Inferior parietal cortex (tissue), 1 donor: ENCODE results near the gene ANKRD6.

Source experiments
- DNase-seq: peaks from one replicate; pipeline ENCODE4 v3.0.0-alpha.2; 2016; ENCODE audit errors: extremely low spot score

The ANKRD6 gene

DNA sequence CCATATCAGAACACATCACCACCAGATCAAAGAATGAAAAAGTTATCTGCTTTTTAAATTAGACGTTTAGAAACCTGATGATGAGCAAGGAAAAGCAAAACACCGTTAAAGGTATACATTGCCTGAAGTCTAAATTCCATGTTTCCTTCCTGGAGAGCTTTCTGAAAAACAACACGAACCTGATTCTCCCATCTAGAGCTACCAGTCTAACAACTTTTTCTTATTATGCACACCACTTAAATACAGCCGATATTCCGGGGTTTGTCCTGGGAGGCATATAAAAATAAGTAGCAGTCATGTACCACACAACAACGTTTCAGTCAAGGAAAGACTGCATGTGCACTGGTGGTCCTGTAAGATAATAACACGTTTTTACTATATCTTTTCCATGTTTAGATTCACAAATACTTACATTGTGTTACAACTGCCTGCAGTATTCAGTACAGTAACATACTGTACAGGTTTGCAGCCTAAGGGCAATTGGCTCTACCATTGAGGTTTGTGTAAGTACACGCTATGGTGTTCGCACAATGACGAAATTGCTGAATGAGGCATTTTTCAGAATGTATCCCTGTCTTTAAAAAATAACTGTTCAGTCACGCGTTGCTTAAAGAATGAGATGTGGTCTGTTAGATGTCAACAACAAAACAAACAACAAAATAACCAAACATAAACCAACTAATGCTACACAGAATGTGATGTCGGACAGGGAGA, 224.7 kb downstream of the ANKRD6 start:
- DNase-seq = no peak

- no peak for DNase-seq
Observed at GRCh38 chr6:89660981-89661380, 228.0 kb downstream of the ANKRD6 start.

- no peak for DNase-seq
Observed at GRCh38 chr6:89661559-89661958, 228.6 kb downstream of the ANKRD6 start.

DNA sequence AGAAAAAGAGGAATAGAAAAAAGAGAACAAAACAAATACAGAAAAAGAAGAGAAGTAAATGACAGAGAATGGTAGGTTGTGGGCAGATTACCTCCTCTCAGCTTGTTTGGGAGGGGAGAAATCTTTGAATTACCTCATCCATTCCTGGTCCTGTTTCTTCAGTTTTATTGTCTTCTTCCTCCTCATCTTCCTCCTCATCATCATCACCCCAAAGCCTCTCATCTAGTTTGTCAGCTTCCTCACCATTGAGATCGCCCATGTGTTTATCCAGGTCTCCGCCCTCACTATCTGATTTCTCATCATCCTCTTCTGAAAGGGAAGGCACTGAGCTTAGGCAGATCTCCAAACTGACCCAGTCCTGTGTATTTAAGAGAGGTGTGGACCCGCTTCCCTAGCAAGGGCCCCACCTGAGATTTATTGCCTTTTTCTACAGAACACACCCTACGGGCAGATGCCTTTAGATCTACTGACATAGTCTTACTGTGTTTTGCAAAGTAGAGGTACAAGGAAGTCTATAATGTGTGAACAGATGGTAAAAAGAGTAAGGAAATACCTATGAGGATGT, 229.8 kb downstream of the ANKRD6 start:
- no peak for DNase-seq

DNA sequence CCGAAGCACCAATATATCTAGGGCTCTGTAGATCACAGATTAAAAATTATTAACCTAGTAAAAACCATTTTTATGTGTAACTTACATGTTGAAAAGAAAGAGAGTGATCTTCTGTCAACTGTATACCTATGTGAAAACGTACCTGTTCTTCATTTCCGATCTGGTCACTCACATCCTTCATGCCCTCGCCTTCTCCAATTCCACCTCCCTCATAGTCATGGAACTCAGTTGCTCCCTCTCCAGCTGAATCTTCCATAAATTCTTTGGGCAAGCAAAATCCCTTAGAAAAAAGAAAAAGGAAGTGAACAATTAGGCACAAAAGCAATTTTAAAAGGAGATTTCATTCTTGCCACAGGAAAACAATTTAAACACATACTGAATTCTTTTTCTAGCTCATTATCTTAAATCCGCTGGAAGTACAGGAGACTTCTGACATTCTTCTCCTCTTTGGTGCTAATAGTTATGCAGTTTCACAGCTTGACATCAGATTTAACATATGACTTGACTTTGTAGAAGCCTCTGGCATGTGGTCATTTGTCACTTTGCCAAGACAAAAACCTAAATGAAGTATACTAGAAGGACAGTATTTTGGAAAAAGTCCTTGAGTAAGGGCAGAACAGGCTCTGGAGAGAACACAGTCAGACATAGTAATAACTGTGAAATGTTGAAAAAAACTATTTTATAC, 235.1 kb downstream of the ANKRD6 start:
- DNase-seq = no peak

GRCh38 chr6:89669002-89669401, 236.1 kb downstream of the ANKRD6 start:
- DNase-seq = no peak

- no peak for DNase-seq
Observed at GRCh38 chr6:89670935-89671565, 238.1 kb downstream of the ANKRD6 start.

GRCh38 chr6:89675949-89676748, 243.2 kb downstream of the ANKRD6 start:
- peak; percentile 17 for DNase-seq

GRCh38 chr6:89678531-89678930, 245.6 kb downstream of the ANKRD6 start:
- DNase-seq = no peak

GRCh38 chr6:89679215-89680120, 246.5 kb downstream of the ANKRD6 start:
- DNase-seq = no peak

DNA sequence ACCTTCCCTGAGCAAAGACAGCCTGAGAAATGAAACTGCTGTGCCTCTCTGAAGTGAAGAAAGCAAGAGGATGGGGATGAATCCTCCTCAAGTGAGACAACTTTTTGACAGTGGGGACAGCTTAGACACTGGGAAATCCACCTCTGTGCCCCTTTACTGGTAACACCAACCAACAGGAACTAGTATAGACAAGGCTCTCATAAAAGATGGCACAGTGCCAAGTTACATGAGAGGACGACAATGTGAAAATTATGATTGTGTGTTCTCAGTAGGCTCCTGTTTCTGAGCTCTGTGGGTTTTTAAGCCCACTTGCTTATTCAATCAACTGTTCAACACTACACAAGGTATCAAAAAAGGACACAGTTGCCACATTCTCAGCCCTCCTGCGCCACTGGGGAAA, 247.2 kb downstream of the ANKRD6 start:
- no peak for DNase-seq

GRCh38 chr6:89680551-89680950, 247.6 kb downstream of the ANKRD6 start:
- no peak for DNase-seq

GRCh38 chr6:89681983-89682564, 249.1 kb downstream of the ANKRD6 start:
- no peak for DNase-seq

DNA sequence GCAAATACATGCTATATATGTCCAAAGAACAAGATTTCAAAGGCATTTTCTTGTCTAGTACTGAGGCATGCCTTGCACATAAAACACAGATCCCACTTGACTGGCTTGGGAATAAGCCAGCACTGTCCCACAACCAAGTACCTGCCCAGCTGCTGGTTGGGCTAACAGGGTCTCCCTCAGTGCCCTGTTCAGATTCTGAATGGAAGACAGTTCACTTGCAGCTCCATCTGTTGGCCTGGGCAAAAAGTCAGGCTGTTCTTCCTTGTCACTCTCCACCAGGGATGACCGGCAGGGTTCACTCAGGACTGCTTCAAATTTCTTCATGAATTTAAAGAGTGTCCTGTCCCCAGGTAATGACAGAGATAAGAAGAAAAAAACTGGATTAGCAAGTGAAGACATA, 250.0 kb downstream of the ANKRD6 start:
- no peak for DNase-seq
